NK-92 (cell line): ENCODE results near the gene NTN3.
"Not testable (repeated sequence)": the region's sequence is repeated elsewhere in the genome, so short reads cannot be mapped to it uniquely, and the experiment has no call there.

Source experiments
- DNase-seq: peaks from one replicate; lab custom pipeline; 2025; ENCODE audit not compliant: unreplicated experiment; lab: John Stamatoyannopoulos, UW

NTN3 gene

DNA sequence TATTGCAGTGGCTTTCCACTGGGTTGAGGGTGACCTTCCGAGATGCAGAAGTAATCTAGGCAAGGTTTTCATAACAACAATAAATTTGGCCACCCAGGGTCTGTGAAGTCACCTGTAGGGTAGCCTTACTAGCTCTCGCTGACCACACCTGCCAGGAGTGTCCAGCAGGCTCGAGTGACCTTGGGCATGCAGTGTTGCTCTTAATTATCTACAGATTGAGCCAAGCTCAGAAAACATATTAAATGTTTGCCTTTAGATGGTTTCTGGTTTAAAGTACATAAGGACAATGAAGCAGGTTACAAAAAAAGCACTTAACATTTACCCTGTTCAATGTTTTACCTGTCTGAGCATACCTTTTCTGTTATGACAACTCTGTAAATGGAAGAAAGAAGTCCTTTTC, 5.6 kb downstream of the NTN3 start:
- DNase-seq: no peak

DNA sequence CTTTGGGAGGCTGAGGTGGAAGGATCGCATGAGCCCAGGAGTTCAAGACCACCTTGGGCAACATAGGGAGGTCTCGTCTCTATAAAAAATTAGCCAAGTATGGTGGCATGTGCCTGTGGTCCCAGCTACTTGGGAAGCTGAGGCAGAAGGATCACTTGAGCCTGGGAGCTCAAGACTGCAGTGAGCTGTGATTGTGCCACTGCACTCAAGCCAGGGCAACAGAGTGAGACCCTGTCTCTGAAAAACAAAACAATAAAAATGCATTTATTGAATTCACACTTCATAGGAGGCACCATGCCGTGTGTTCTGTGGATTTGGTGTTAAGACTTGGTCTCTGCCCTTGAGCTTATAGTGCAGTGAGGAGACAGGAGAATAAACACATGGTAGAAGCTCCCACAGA, 6.2 kb downstream of the NTN3 start:
- no peak for DNase-seq

GRCh38 chr16:2478279-2478678, 7.2 kb downstream of the NTN3 start:
- DNase-seq: no peak

DNA sequence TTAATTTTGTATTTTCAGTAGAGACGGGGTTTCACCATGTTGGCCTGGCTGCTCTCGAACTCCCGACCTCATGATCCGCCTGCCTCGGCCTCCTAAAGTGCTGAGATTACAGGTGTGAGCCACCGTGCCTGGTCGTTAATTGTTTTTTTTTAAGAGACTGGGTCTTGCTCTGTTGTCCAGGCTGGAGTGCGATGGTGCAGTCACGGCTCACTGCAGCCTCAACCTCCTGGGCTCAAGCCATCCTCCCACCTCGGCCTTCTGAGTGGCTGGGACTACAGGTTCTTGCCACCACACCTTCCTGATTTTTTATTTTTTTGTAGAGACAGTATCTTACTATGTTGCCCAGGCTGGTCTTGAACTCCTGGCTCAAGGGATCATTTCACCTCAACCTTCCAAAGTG, 8.9 kb downstream of the NTN3 start:
- not testable (repeated sequence) for DNase-seq

GRCh38 chr16:2480948-2481347, 9.9 kb downstream of the NTN3 start:
- DNase-seq: no peak

DNA sequence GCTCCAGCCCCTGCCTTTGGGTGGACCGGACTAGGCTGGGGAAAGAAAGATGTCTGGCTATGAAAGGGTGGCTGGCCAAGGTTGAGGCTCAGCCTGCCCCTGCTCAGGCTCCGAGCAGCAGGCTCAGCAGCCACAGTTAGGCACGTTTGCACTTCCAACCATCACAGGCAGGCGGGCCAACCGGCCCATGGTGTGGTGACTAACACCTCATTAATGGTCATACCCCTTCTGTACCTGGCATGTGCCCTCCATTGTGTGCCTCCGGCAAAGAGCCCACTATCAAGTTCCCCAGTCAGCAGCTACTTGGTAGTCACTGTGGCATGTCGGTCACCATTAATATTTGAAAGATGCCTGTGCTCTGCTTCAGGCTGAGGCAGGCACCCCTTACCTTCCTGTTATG, 10.6 kb downstream of the NTN3 start:
- no peak for DNase-seq

GRCh38 chr16:2482249-2482648, 11.2 kb downstream of the NTN3 start:
- DNase-seq: no peak

GRCh38 chr16:2482708-2483534, 11.8 kb downstream of the NTN3 start:
- no peak for DNase-seq

DNA sequence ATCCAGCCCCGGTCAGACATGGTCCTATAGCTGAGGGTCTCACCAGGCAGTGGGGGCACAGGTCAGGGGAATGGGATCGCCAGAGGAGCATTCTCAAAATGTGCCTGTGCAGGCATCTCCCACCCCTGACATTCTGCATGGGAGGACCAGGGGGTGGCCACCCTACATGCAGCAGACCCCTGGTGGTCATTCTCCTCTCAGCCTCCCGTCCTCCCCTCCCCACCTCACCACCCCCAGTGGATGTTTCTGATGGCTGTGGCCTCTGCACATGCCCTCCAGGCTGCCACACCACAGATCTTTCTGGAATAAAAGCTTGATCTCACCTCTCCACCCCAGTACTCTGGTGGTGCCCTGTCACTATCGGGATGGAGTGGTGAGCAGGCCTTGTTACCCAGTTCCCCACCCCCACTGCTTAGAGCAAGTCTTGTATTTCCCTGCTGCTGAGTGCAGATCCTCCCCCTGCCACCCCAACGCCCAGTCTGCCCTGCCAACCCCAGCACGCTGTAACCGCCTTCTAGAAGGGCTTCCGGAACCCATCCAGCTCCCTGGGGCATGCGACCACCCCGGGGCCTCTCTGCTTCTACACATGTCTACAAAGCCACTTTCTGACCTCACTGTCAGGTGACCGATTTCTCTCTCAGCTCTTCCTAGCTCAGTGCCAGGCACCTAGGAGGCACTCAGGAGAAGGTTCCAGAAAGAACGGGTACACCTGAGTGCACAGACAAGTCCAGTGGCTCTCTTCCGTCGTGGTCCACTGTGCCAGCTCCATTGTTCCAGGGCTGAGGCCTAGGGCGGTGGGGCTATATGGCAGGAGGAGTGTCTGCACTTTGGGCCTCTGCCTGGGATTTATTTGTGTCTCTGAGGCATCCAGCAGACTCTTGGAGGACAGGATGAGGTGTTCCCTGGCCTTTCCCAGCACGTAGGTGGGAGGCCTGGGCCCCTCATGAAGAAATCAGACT, 13.1 kb downstream of the NTN3 start:
- no peak for DNase-seq

- no peak for DNase-seq
Observed at GRCh38 chr16:2484898-2485508, 13.9 kb downstream of the NTN3 start.

DNA sequence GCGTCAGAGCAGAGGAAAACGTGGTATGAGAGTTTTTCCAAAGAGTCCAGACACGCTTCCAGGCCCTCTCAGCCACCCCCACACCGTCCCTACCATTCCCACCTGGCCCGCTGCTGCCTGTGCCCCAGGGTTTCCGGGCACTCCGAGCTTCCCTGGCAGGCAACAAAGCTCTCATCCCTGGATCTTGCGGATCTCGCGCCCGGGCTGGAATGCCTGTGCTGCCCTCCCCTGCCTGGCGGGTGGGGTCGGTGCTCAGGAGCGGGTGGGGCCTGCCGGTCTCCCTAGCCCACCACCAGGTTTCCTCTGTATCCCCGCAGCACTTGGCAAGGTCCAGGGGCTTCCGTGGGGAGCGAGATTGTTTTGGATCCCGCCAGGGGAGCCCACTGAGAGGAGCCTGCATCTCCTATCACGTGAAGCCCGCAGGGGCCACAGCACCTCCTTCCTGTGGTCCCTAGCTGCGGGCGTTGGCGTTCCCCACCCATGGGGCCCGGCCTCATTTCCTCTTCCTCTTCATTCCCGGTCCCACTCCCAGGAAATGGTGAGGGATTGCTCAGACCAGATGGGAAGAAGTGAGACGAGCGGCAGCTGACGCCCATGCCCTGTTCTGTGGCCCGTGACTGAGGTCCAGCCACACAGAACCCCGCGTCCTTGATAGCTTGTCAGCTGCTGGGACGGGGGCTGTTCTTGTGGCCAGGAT, 14.9 kb downstream of the NTN3 start:
- no peak for DNase-seq

GRCh38 chr16:2486645-2487516, 15.8 kb downstream of the NTN3 start:
- DNase-seq: no peak

DNA sequence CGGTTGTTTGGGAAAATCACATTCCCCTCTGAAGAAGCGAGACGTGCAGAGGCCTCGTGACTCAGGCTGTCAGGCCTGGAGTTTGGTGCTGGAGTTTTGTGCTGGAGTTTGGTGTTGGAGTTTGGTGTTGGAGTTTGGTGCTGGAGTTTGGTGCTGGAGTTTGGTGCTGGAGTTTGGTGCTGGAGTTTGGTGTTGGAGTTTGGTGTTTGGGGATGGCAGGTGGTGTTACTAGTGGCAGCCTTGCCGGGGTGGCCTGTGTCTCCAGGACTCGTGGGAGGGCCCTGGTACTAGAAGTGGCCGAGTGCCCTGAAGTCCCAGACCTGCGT, 16.4 kb downstream of the NTN3 start:
- no peak for DNase-seq

DNA sequence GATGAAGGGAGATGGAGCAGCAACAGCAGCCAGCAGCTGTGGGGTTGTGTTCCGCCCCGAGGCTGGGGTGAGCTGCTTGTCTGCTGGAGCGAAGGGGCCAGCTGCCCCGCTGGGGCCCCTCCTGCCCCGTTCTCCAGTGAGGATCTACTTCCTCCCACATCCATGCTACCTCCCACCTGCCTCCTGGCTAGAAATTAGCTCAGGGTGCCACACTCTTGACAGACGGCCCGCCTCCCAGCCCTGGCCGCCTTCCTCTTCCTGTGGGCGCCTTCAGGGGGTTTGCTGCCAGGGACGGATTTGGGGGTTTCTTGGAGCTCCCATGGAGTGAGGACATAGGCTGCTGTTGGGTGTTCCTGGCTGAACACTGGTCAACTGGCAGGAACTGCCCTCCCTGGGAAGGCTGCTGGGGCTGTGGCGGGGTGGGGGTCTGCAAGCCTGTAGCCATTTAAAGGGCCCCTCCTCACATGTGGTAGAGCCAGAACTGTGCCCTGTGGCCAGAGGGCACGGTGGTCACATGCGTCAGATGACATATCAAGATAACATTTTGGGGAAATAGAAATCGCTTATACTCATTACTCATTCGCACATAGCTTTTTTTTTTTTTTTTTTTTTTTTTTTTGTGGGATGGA, 16.9 kb downstream of the NTN3 start:
- no peak for DNase-seq

- DNase-seq: no peak
Observed at GRCh38 chr16:2489581-2489980, 18.5 kb downstream of the NTN3 start.

GRCh38 chr16:2490190-2491105, 19.4 kb downstream of the NTN3 start:
- DNase-seq: no peak

DNA sequence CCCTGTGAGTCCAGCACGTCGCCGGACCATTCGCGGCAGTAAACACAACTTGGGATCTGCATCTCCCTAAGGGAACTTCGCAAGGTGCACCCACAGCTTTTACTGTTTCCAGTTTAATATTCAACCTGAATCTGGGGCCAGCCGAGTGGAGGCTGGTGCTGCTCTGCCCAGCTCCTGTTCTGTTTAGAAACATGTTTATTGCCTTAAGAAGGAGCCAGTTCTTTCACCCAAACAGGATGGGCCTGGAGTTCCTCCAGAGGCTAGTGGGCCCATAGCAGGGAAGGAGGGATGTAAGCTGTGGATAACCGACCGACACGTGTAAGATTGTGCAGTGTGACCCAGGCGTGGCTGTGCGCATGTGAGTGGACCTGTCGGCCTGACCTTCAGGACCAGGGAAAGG, 21.2 kb downstream of the NTN3 start:
- DNase-seq: no peak

GRCh38 chr16:2493605-2494004, 22.5 kb downstream of the NTN3 start:
- DNase-seq: no peak

GRCh38 chr16:2494616-2495015, 23.5 kb downstream of the NTN3 start:
- DNase-seq: no peak
